Lower leg skin (tissue), 3 donors: ENCODE results near the gene SMCO4.

Experiments
- CTCF ChIP-seq, 3 donors: fragments of 450-650 bp; IDR thresholded peaks; one replicate each; pipeline ENCODE4 v1.5.1; 2016; ENCODE audit warnings: antibody characterized with exemption in 3 of 3, mild to moderate bottlenecking in 3 of 3, moderate library complexity in 2 of 3
- POLR2A ChIP-seq, 2 donors: fragments of 450-650 bp; IDR thresholded peaks; one replicate each; pipeline ENCODE4 v1.6.1; 2016 to 2017; ENCODE audit warnings: antibody characterized with exemption in 2 of 2, mild to moderate bottlenecking in 1 of 2, moderate library complexity in 1 of 2

- TF ChIP-seq POLR2A (IDR thresholded peaks at IDR 0.05) = no peak
- TF ChIP-seq CTCF (IDR thresholded peaks at IDR 0.05) = no peak
Observed at GRCh38 chr11:93568726-93569125, 25.5 kb upstream of the SMCO4 start.
